GM18951 (cell line): ENCODE measurements around the gene SCN7A.
"Not testable (repeated sequence)": the region's sequence is repeated elsewhere in the genome, so short reads cannot be mapped to it uniquely, and the experiment has no call there.

Experiments used
- POLR2A ChIP-seq: IDR thresholded peaks from 4 replicates; pipeline ENCODE4 v1.6.1; 2011; ENCODE audit warnings: mild to moderate bottlenecking; ENCODE audit not compliant: insufficient read length, insufficient read depth; ENCODE audit errors: extremely low read depth
- in situ Hi-C: fragments of 300-500 bp; cut with MboI; formaldehyde crosslinking; loops from one replicate; pipeline ENCODE4 v1.12.0; 2022; ENCODE audit warnings: low sequenced_read_pairs, mixed read lengths, inconsistent platforms; ENCODE audit not compliant: unreplicated experiment

The SCN7A gene

GRCh38 chr2:166436976-166437375, 57.1 kb downstream of the SCN7A start:
- in situ Hi-C loops = no loop called here
- TF ChIP-seq POLR2A = no peak

- TF ChIP-seq POLR2A = no peak
- in situ Hi-C loops = no loop called here
Observed at GRCh38 chr2:166436189-166436588, 57.9 kb downstream of the SCN7A start.

DNA sequence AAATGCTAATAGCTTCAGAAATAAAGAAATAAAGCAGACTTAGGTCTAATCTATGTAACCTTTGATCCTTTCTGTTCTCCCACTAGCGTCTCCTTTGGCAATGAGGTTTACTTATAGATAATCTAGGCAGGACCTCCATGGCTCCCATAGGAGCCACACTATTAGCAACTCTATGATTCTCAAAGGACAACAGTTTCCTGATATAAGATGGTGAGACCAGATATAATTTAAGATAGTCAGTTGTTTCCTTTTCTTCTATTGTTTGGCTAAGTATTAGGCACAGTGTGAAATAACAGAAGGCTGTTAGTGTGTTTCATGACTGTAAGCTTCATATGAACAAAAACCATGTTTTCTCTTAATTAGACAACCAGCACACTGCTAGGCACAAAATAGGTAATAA, 59.6 kb downstream of the SCN7A start:
- in situ Hi-C loops = no loop called here
- no peak for TF ChIP-seq POLR2A

DNA sequence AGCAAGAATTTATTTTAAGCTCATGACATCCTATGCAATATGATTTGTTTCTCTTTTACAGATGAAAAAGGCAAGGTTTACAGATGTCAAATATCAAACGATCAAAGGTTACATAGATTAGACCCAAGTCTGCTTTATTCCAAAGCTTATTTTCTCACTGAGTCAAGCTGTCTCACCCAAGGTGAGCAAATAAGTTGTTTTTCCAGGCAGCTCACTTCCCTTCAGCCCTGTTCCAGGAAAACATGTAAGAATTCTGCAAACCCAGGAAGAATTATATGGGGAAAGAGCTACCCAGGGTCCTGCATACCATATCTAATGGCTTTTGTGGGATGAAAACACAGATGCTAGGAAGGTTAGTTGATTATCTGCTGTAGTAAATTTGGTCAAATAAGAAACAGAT, 60.6 kb downstream of the SCN7A start:
- TF ChIP-seq POLR2A = no peak
- in situ Hi-C loops = no loop called here

DNA sequence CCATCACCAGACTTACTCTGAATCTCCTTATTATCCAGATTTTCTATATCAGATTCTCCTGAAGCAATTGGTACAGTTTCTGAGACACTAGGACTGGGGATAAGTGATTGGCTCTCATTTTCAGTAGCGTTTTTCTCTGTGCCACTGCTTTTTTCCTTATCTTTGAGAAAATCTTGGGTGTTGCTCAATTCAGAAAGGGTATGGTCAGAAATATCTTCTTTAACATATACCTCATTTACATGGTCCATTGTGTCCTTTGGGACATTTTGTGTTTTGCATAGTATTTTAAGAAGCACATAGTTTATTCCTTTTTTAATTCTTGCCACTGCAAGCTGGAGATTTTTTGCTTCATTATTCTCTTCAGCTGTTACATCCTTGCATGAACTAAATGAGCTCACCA, 61.7 kb downstream of the SCN7A start:
- TF ChIP-seq POLR2A = no peak

DNA sequence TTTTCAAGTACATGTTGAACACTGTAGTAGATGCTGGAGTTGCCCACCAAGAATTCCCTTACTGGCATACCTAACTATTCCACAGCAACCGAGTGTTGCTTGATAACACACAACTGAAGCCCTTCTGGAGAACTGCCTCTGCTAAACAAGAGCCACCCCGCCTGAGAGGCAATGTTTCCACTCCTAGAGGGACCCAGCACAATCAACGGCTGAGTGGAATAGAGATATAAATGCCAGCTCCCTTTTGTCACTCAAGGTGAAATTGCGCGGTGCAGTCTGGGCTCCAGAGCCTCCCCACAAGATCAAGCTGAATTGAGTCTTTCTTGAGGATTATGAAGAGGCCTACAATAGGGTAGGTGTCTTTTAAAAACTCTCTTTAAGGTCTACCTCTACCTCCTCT, 69.2 kb downstream of the SCN7A start:
- in situ Hi-C loops = no loop called here

More for the DNA sequence above, 61.7 kb downstream of the SCN7A start:
- in situ Hi-C loops = no loop called here

DNA sequence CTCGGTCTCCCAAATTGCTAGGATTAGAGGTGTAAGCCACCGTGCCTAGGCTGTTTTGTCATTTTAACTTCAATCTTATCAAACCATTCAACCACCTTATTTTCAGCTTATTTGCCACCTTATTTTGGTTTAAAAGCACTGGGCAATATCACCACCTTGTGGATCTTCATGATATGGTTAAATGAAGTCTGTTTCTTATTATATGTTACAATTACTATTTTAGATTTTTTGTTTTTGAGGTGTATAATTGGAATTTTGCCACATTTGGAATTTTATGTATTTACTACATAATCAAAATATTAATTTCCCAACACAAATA, 74.5 kb downstream of the SCN7A start:
- no peak for TF ChIP-seq POLR2A
- in situ Hi-C loops = no loop called here

More for the DNA sequence above, 69.2 kb downstream of the SCN7A start:
- TF ChIP-seq POLR2A = no peak

DNA sequence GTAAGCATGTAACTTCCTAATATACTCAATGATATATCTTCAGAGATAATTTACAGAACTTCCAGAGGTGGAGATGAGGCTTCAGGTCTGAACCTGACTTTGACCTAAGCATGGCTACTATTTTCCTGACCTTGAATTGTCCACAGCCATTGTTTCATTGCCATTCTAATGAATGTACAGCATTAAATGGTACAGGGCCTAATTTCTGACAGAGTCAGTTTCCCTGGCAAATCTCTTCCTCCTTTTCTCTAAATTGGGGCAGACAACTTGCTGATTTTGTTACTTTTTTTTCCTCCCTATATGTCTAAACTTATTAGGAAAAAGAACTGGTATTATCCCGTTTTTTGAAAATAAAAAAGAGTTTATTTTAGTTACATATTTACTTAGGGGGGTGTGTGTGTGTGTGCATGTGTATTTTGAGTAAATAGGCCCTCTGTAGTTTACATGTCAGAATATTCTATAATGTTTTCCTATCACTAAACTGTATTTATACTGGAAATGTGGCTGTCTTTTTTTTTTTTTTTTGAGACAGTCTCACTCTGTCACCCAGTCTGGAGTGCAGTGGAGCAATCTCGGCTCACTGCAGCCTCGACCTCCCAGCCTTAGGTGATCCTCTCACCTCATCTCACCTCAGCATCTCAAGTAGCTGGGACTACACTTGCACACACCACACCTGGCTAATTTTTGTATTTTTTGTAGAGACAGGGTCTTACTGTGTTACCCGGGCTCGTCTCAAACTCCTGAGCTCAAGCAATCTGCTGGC, 75.0 kb downstream of the SCN7A start:
- TF ChIP-seq POLR2A = no peak
- in situ Hi-C loops = no loop called here

- no peak for TF ChIP-seq POLR2A
- in situ Hi-C loops = no loop called here
Observed at GRCh38 chr2:166417669-166418068, 76.4 kb downstream of the SCN7A start.

- in situ Hi-C loops = no loop called here
- no peak for TF ChIP-seq POLR2A
Observed at GRCh38 chr2:166413255-166413654, 80.8 kb downstream of the SCN7A start.

DNA sequence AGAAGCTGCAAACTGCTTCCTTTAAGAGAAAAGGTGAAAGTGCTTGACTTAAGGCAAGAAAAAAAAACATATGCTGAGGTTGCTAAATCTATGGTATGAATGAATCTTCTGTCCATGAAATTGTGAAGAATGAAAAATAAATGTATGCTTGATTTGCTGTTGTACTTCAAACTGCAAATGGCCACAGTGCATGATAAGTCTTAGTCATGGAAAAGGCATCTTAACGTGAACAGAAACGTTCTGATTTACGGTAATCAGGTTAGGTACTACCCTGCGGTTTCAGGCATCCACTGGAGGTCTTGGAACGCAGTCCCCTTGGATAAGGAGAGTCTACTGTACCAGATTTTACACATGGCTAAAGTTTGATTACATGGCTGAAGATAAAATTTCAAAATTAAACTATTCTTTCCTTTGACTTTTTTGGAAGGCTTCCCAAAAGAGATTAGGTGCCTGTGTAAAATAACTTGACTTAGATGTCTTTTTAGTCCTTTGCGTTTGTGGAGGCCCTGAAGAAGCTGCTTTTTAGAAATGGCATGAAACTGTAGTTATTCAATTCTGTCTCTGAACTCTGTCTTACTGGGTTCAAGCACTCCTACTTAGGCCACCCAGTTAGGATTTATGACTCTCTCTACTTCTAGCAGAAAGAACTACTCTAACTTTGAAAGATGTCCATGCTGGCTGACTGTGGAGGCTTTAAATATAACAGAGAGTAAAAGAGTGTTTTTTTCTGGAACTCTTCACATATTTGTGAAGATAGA, 82.4 kb downstream of the SCN7A start:
- no peak for TF ChIP-seq POLR2A
- in situ Hi-C loops = no loop called here

GRCh38 chr2:166410828-166411472, 83.1 kb downstream of the SCN7A start:
- in situ Hi-C loops = no loop called here

GRCh38 chr2:166407746-166408145, 86.3 kb downstream of the SCN7A start:
- in situ Hi-C loops = not testable (repeated sequence)

More at GRCh38 chr2:166410828-166411472, 83.1 kb downstream of the SCN7A start:
- TF ChIP-seq POLR2A = no peak

DNA sequence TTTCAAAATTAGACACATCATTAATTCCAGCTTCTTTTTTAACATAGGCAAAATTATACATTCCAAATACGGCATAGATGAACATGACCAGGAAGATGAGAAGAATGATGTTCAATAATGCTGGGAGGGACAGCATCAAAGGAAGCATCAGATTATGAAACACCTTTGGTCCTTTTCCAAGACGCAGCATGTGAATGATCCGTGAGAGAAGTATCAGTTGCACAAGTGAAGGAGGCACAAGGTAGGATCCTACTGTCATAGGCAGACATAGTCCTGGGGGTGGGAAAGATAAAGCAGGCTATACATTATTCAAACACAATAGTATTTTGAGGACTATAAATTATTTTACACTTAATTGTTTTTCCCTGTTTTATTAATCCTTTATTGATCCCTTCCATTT, 87.7 kb downstream of the SCN7A start:
- no peak for TF ChIP-seq POLR2A
- in situ Hi-C loops = no loop called here
